ENCODE results near the gene HCN4. TPM values are rescaled to one million over a fixed set of nuclear protein-coding genes. Genes with fewer than 3 reads are reported as not detected.
A peak's percentile ranks its signal among the peaks of the same experiment; 100 is the strongest.

HCN4 gene
- total RNA-seq, 1 experiment from 2014 or later, result 10.5 TPM

DNA sequence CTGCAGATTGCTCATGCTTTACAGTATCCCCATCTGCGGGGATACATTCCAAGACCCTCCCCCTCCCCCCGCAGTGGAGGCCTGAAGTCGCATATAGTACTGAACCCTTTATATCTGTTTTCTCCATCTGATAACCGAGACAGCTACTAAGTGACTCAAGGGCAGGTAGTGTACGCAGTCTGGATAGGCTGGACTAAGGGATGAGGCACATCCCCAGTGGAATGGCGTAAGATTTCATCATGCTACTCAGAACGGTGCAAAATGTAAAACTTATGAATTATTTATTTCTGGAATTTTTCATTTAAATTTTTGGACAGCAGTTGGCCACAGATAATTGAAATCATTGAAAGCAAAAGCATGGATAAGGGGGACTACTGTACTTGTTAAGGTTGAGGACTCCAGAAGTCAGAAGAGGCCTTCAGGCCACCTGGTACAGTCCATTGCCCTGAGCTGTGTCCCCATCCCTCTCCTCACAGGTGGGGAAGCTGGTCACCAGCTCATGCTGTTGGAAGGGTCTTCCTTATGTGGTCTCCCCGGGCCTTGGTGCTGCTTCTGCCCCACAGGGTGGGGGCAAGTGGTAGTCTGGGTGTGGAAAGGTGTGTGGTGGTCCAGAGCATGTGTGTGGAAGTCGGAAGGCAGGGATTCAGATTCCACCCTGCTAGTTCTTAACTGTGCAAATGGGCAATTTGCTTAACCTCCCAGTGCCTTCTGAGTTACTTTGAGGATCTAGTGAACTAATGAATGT, 72.0 kb downstream of the HCN4 start (continued):
- TF ChIP-seq, protein P1, sequence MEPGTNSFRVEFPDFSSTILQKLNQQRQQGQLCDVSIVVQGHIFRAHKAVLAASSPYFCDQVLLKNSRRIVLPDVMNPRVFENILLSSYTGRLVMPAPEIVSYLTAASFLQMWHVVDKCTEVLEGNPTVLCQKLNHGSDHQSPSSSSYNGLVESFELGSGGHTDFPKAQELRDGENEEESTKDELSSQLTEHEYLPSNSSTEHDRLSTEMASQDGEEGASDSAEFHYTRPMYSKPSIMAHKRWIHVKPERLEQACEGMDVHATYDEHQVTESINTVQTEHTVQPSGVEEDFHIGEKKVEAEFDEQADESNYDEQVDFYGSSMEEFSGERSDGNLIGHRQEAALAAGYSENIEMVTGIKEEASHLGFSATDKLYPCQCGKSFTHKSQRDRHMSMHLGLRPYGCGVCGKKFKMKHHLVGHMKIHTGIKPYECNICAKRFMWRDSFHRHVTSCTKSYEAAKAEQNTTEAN (CRISPR knock-in tag; IDR thresholded peaks at IDR 0.05), result no peak
- TF ChIP-seq TEAD1 (CRISPR knock-in tag; IDR thresholded peaks at IDR 0.05) (no peak), ETV6 (CRISPR knock-in tag; IDR thresholded peaks at IDR 0.05) (no peak), PRRX2 (CRISPR knock-in tag; IDR thresholded peaks at IDR 0.05) (no peak), FOXJ3 (CRISPR knock-in tag; IDR thresholded peaks at IDR 0.05; ENCODE audit: borderline replicate concordance) (no peak), ZNF317 (CRISPR knock-in tag; IDR thresholded peaks at IDR 0.05; ENCODE audit: borderline replicate concordance, low read depth) (no peak), ZNF219 (CRISPR knock-in tag; IDR thresholded peaks at IDR 0.05; ENCODE audit: borderline replicate concordance) (no peak)
- TF ChIP-seq, protein P2, sequence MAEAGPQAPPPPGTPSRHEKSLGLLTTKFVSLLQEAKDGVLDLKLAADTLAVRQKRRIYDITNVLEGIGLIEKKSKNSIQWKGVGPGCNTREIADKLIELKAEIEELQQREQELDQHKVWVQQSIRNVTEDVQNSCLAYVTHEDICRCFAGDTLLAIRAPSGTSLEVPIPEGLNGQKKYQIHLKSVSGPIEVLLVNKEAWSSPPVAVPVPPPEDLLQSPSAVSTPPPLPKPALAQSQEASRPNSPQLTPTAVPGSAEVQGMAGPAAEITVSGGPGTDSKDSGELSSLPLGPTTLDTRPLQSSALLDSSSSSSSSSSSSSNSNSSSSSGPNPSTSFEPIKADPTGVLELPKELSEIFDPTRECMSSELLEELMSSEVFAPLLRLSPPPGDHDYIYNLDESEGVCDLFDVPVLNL (CRISPR knock-in tag; IDR thresholded peaks at IDR 0.05; ENCODE audit: borderline replicate concordance, low read depth), result no peak
- TF ChIP-seq, protein P3, sequence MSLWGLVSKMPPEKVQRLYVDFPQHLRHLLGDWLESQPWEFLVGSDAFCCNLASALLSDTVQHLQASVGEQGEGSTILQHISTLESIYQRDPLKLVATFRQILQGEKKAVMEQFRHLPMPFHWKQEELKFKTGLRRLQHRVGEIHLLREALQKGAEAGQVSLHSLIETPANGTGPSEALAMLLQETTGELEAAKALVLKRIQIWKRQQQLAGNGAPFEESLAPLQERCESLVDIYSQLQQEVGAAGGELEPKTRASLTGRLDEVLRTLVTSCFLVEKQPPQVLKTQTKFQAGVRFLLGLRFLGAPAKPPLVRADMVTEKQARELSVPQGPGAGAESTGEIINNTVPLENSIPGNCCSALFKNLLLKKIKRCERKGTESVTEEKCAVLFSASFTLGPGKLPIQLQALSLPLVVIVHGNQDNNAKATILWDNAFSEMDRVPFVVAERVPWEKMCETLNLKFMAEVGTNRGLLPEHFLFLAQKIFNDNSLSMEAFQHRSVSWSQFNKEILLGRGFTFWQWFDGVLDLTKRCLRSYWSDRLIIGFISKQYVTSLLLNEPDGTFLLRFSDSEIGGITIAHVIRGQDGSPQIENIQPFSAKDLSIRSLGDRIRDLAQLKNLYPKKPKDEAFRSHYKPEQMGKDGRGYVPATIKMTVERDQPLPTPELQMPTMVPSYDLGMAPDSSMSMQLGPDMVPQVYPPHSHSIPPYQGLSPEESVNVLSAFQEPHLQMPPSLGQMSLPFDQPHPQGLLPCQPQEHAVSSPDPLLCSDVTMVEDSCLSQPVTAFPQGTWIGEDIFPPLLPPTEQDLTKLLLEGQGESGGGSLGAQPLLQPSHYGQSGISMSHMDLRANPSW (CRISPR knock-in tag; conservative IDR thresholded peaks at IDR 0.05; ENCODE audit: low read depth), result no peak

DNA sequence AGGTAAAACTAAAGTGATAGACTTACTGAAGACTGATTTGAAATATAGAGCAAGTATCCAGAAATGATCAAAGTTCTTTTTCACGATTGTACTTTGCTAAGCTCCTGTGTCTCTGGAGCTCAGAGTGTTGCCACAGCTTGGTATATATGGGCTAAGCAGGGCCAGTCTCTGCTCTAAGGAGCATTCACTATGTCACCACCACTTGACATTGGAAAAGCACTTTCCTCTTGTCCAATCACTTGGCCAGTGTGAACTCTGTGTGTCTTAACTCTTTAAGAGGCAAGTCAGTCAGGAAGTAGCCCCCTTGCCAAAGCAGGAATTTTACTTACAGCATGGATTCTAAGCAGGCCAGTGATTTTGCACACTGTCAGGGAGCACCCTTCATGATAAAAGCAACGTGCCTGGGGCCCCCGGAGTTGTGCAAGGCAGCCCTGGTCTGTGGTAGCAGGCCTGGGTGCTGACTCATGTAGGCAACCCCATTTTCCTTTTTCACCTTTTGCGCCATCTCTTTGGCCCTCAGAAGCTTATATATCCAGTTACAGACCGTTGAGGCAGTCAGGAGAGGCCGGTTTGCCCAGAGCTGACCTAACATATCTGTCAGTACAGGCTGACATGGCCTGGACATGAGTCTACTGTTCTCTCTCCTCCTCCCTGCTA, 73.0 kb downstream of the HCN4 start:
- H3K36me3 Mint-ChIP-seq, result peaks cover 16% of the 10 kb centered on the region
- no peak for ATAC-seq
- H3K4me3 Mint-ChIP-seq, result no peak overlapping the region
- no peaks in the 10 kb centered on the region for H3K4me1 Mint-ChIP-seq
- no peak for DNase-seq (ENCODE audit: low spot score)
- H3K27ac Mint-ChIP-seq, result 0 out of 2 replicates have a peak overlapping the region, but pooled peaks have one; percentile 62
- POLR2A ChIA-PET, result no interaction called here
- CTCF ChIA-PET, result interaction anchor here (0.5 to 1.1 kb wide), 3 partner anchors 10 to 552 kb away, joined by 3 read pairs; no protein-coding TSS in a partner anchor
- H3K9me3 Mint-ChIP-seq, result no peaks in the 10 kb centered on the region
- no peaks in the 10 kb centered on the region for H3K27me3 Mint-ChIP-seq (ENCODE audit: low read depth)
- TF ChIP-seq NR1H2 (CRISPR knock-in tag; IDR thresholded peaks at IDR 0.05) (no peak), TCF7 (CRISPR knock-in tag; IDR thresholded peaks at IDR 0.05; ENCODE audit: low read depth) (no peak), ZNF416 (CRISPR knock-in tag; IDR thresholded peaks at IDR 0.05) (no peak), TEAD1 (CRISPR knock-in tag; IDR thresholded peaks at IDR 0.05) (no peak)
- TF ChIP-seq, protein P4, sequence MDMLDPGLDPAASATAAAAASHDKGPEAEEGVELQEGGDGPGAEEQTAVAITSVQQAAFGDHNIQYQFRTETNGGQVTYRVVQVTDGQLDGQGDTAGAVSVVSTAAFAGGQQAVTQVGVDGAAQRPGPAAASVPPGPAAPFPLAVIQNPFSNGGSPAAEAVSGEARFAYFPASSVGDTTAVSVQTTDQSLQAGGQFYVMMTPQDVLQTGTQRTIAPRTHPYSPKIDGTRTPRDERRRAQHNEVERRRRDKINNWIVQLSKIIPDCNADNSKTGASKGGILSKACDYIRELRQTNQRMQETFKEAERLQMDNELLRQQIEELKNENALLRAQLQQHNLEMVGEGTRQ (CRISPR knock-in tag; IDR thresholded peaks at IDR 0.05), result no peak
- TF ChIP-seq, protein P5, sequence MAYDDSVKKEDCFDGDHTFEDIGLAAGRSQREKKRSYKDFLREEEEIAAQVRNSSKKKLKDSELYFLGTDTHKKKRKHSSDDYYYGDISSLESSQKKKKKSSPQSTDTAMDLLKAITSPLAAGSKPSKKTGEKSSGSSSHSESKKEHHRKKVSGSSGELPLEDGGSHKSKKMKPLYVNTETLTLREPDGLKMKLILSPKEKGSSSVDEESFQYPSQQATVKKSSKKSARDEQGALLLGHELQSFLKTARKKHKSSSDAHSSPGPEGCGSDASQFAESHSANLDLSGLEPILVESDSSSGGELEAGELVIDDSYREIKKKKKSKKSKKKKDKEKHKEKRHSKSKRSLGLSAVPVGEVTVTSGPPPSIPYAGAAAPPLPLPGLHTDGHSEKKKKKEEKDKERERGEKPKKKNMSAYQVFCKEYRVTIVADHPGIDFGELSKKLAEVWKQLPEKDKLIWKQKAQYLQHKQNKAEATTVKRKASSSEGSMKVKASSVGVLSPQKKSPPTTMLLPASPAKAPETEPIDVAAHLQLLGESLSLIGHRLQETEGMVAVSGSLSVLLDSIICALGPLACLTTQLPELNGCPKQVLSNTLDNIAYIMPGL (CRISPR knock-in tag; IDR thresholded peaks at IDR 0.05), result no peak
- TF ChIP-seq, protein P6, sequence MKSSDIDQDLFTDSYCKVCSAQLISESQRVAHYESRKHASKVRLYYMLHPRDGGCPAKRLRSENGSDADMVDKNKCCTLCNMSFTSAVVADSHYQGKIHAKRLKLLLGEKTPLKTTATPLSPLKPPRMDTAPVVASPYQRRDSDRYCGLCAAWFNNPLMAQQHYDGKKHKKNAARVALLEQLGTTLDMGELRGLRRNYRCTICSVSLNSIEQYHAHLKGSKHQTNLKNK (CRISPR knock-in tag; IDR thresholded peaks at IDR 0.05), result no peak
- TF ChIP-seq, protein P7, sequence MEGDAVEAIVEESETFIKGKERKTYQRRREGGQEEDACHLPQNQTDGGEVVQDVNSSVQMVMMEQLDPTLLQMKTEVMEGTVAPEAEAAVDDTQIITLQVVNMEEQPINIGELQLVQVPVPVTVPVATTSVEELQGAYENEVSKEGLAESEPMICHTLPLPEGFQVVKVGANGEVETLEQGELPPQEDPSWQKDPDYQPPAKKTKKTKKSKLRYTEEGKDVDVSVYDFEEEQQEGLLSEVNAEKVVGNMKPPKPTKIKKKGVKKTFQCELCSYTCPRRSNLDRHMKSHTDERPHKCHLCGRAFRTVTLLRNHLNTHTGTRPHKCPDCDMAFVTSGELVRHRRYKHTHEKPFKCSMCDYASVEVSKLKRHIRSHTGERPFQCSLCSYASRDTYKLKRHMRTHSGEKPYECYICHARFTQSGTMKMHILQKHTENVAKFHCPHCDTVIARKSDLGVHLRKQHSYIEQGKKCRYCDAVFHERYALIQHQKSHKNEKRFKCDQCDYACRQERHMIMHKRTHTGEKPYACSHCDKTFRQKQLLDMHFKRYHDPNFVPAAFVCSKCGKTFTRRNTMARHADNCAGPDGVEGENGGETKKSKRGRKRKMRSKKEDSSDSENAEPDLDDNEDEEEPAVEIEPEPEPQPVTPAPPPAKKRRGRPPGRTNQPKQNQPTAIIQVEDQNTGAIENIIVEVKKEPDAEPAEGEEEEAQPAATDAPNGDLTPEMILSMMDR (IDR thresholded peaks at IDR 0.05), result no peak
- TF ChIP-seq, protein P8, sequence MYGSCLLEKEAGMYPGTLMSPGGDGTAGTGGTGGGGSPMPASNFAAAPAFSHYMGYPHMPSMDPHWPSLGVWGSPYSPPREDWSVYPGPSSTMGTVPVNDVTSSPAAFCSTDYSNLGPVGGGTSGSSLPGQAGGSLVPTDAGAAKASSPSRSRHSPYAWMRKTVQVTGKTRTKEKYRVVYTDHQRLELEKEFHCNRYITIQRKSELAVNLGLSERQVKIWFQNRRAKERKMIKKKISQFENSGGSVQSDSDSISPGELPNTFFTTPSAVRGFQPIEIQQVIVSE (CRISPR knock-in tag; IDR thresholded peaks at IDR 0.05; ENCODE audit: borderline replicate concordance), result no peak
- TF ChIP-seq, protein P1 (CRISPR knock-in tag; IDR thresholded peaks at IDR 0.05), result no peak
- TF ChIP-seq, protein P9, sequence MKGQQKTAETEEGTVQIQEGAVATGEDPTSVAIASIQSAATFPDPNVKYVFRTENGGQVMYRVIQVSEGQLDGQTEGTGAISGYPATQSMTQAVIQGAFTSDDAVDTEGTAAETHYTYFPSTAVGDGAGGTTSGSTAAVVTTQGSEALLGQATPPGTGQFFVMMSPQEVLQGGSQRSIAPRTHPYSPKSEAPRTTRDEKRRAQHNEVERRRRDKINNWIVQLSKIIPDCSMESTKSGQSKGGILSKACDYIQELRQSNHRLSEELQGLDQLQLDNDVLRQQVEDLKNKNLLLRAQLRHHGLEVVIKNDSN (CRISPR knock-in tag; IDR thresholded peaks at IDR 0.05), result no peak

All from WTC11 (cell line).